Fibroblast of skin of right biceps (primary cell): ENCODE measurements around the gene RTKN.
A peak's percentile ranks its signal among the peaks of the same experiment; 100 is the strongest.

Experiments used
- DNase-seq: peaks from one replicate; pipeline ENCODE4 v3.0.0-alpha.2; 2013

Gene RTKN

GRCh38 chr2:74415762-74416395 is 25.9 kb downstream of the RTKN start:
- DNase-seq: no peak

- DNase-seq: peak; percentile 31
These were observed 26.6 kb downstream of the RTKN start for GRCh38 chr2:74414881-74415761.

- DNase-seq: no peak
These were observed 27.3 kb downstream of the RTKN start for GRCh38 chr2:74414441-74414840.

GRCh38 chr2:74413001-74413698 is 28.6 kb downstream of the RTKN start:
- DNase-seq: no peak

- no peak for DNase-seq
These were observed 34.1 kb downstream of the RTKN start for GRCh38 chr2:74407682-74408081.

GRCh38 chr2:74406035-74406434 is 35.7 kb downstream of the RTKN start:
- DNase-seq: no peak

- no peak for DNase-seq
These were observed 39.8 kb downstream of the RTKN start for GRCh38 chr2:74401891-74402290.

GRCh38 chr2:74399785-74400184 is 42.0 kb downstream of the RTKN start:
- peak; percentile 12 for DNase-seq

- DNase-seq: no peak
These were observed 45.6 kb downstream of the RTKN start for GRCh38 chr2:74396149-74396548.

GRCh38 chr2:74393525-74393924 is 48.2 kb downstream of the RTKN start:
- no peak for DNase-seq

- DNase-seq: no peak
These were observed 49.3 kb downstream of the RTKN start for GRCh38 chr2:74392449-74392743.

GRCh38 chr2:74391580-74392448 is 49.9 kb downstream of the RTKN start:
- DNase-seq: peak; percentile 87

- DNase-seq: no peak
These were observed 50.5 kb downstream of the RTKN start for GRCh38 chr2:74391209-74391579.

- no peak for DNase-seq
These were observed 51.1 kb downstream of the RTKN start for GRCh38 chr2:74390606-74391005.

- DNase-seq: no peak
These were observed 54.4 kb downstream of the RTKN start for GRCh38 chr2:74387346-74387745.

- DNase-seq: no peak
These were observed 56.3 kb downstream of the RTKN start for GRCh38 chr2:74385396-74385795.

GRCh38 chr2:74384051-74384450 is 57.7 kb downstream of the RTKN start:
- peak; percentile 27 for DNase-seq

- peak; percentile 28 for DNase-seq
These were observed 58.5 kb downstream of the RTKN start for GRCh38 chr2:74383254-74383653.

GRCh38 chr2:74381751-74382150 is 60.0 kb downstream of the RTKN start:
- DNase-seq: no peak

- DNase-seq: peak; percentile 70
These were observed 61.6 kb downstream of the RTKN start, which contains the start of gene DCTN1 for GRCh38 chr2:74379851-74380789. Gene DCTN1, minus strand, starts transcription at chr2:74380311. Its CDS starts 274 bp downstream, at chr2:74380037.

GRCh38 chr2:74378007-74378406 is 63.7 kb downstream of the RTKN start:
- no peak for DNase-seq

- no peak for DNase-seq
These were observed 65.9 kb downstream of the RTKN start for GRCh38 chr2:74375838-74376237.
